HG02610 (cell line): ENCODE measurements around the gene GTF3A.
A peak's percentile ranks its signal among the peaks of the same experiment; 100 is the strongest.

ENCODE experiments used
- ATAC-seq: cut with Tn5 transposase; IDR thresholded peaks from one replicate; pipeline ENCODE4 v1.9.1; 2021; ENCODE audit warnings: mild to moderate bottlenecking, moderate library complexity; ENCODE audit not compliant: unreplicated experiment

GTF3A gene

GRCh38 chr13:27404680-27405079 is 19.7 kb upstream of the GTF3A start:
- ATAC-seq = no peak

DNA sequence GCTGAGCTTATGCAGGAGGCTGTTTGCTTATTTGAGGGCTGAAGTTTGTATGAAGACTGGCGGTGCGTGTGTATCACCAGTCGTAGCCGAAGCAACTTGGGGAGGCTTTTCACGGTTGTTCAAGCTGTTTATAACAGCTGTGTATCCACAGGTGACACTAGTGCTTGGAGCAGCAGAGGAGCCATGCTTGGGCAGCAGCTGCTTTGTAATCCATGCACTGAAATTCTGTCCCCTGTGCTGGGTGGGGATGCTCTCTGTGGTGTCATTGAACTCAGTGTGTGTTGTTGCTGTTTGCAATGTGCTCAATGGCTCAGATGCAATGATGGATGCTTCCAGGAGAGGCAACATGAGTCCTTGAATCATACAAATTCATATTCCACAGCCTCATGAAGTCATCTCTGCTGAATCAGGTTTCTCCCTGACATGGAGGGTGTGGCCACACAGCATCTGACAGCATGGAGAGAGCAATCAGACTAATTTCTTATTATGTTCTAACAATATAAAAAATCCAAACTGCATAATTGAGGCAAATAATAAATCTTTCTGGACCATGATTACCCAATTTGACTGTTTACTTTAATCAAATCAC is 18.8 kb upstream of the GTF3A start:
- no peak for ATAC-seq

DNA sequence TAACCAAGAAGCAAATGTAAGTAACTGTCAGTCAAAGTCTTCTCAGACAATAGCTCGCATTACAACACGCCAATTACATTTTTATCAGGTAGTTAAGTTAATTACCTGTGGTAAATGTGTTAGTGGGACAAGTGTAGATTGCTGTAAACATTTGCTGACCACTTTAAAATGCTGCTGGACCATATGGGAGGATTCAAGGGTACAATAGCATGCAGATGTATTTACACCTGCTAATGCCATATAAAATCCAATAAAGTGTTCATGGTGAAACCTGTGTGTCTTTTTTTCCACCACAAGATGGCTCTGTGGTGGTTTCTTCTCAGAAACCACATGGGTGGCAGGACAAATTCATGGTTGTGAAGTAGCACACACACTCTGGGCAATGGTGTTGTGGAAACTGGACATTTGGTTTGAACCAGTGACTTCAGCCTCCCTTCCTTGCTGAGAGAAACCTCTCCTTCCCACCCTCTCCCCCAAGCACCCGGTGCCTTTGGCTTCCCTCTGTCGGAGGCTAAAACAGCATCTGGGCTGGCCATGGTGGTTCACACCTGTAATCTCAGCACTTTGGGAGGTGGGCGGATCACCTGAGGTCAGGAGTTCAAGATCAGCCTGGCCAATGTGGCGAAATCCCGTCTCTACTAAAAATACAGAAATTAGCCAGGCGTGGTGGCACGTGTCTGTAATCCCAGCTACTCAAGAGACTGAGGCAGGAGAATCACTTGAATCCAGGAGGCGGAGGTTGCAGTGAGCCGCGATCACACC is 18.1 kb upstream of the GTF3A start:
- ATAC-seq = no peak

GRCh38 chr13:27408074-27408473 is 16.3 kb upstream of the GTF3A start:
- no peak for ATAC-seq

GRCh38 chr13:27409013-27409412 is 15.4 kb upstream of the GTF3A start:
- no peak for ATAC-seq

DNA sequence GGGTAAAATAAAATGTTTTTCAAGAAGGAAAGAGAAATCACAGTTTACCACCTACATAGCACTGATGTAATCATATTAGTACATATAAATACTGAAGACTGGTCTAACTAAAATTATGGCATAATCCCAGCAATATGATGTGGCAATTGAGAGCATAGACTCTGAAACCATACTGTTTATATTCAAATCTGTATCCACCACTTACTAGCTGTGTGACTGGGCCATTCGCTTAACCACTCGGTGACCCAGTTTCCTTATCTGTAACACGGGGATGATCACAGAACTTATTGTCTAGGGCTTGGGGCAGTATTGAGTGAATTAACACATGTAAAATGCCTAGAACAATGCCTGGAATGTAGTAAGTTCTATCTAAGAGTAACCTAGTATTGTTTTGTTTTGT is 13.1 kb upstream of the GTF3A start:
- ATAC-seq = no peak

GRCh38 chr13:27415116-27415515 is 9.3 kb upstream of the GTF3A start:
- no peak for ATAC-seq

- no peak for ATAC-seq
Observed at GRCh38 chr13:27419328-27419727, 5.1 kb upstream of the GTF3A start.

GRCh38 chr13:27421101-27421871 is 3.1 kb upstream of the GTF3A start:
- no peak for ATAC-seq

DNA sequence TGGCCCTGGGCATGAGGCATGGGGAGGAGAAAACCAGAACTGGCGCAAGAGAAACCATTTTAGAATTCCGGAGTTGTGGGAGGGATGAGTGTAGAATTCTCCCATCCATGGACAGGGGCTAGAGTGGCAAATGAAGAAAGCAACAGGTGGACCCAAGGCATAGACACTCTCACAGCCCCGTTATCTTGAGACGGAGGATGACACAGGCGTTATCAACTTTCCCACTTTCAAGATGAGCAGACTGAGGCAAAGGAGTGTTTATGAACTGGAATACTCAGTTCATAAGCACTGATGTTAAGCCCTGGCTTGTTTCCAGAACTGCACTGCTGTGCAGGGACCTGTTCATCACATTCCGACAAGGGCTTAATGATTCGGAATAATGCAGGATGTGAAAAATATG is 1.1 kb upstream of the GTF3A start:
- no peak for ATAC-seq

- ATAC-seq = no peak
Observed at GRCh38 chr13:27425158-27425917, 919 bp downstream of the GTF3A start.

DNA sequence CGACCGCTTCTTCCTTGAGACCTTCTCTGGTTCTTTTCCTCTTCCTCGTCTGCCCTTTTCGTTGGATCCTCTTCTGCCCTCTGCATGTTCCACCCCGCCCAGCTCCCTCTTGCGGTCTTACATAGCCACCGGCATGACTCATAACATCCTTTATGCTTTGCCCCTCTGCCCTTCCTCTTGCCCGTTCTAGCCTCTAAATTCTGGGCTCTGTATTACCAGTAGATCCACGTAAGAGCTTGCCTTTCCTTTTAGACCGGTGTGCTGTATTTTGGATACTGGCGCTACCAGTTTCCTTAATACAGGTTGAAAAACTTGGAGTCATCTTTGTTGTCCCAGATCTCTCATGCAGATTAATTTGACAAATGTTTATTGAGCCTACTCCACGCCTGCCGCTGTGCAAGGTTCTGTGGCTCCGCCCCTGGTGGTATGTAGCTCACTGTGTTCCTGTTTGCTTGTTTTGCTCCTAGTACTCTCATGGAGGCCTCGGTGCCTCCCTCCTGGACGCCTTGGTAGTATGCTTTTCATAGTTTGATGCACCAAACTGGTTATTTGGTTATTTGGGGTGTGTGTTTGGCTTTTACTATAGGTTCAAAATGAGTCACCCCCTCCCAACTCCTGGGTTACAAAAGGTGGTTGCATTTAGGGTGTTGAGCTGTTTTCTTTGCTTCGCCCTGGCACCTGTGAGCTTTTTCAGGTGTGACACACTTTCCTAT is 1.7 kb downstream of the GTF3A start:
- peak; percentile 56 for ATAC-seq

GRCh38 chr13:27427641-27428040 is 3.2 kb downstream of the GTF3A start:
- no peak for ATAC-seq

DNA sequence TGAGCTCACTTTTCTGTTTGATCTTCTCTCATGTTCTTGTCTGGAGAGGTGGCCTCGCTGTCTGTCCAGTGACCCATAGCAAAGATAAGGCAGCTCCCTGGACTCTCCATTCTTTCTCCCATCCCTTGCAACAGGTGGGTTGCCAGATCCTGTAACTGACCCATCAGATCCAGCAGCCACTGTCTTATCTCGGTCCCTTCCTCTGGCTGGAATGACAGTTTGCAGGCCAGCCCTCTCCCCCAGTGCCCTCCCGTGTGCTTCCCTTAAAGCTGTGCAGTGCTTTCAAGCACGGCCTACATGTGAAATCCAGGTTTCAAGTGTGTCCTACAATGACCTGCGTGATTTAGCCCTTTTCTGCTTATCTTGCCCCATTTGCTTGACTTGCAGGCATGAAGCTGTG is 3.7 kb downstream of the GTF3A start:
- ATAC-seq = no peak

DNA sequence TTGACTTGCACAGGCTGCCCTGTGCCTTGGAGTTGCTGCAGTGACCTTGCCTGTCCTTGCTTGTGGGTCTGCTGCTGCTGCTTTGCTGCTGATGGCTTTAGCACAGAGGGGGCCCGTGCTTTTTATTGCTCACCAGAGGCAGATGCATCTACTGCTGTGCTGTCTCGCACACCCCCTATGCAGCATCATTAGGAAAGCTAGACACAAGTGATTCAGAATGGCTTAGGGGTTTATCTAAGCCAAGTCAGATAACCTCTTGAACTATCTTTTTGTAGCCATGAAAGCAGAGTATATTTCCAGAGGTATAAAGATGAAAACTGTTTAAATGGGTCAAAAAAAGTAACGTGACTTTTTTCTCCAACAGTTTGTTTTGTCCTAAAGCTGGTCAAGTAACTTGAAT is 7.8 kb downstream of the GTF3A start:
- no peak for ATAC-seq

- ATAC-seq = no peak
Observed at GRCh38 chr13:27432611-27433210, 8.3 kb downstream of the GTF3A start.

DNA sequence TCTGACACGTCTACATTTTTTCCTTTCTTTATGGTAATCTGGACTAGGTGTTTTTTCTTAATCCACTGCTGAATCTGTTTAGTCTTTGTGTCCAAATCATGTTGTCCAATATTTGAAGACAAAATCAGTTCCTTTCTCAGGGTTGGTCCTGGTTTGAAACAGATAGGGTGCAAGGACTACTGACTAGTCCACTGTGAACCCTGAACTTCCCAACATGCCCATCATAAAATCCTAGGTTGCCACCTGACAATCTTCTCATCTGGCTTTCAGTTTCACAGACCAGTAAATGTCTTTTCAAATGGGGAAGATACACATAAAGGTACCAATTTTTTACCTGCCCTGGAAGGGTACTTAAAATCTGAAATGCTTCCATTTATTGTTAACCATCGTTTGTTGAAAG is 12.7 kb downstream of the GTF3A start:
- ATAC-seq = no peak

- ATAC-seq = no peak
Observed at GRCh38 chr13:27440408-27440807, 16.0 kb downstream of the GTF3A start.

DNA sequence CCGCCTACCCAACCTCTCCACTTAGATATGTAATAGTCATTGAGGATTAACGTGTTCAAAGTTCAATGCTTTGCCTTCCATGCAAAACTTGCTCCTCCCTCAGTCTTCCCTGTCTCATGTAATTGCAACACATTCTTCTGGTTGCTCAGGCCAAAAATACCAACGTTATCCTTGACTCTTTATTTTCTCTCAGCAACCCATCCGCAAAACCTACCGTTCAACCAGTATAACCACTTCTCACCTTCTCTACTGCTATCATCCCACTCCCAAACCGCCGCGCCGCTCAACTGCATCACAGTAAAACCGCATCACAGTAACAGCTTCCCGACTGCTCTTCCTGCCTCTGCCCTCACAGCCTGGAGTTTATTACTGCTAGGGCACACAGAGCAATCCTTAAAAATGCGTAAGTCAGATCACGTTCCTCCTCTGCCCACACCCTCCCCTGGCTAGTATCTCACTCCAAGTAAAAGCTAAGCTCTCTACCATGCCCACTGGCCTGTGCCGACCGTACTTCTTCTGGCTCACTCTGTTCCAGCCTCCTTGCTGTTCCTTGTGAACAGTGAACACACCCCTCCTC is 17.7 kb downstream of the GTF3A start:
- no peak for ATAC-seq

DNA sequence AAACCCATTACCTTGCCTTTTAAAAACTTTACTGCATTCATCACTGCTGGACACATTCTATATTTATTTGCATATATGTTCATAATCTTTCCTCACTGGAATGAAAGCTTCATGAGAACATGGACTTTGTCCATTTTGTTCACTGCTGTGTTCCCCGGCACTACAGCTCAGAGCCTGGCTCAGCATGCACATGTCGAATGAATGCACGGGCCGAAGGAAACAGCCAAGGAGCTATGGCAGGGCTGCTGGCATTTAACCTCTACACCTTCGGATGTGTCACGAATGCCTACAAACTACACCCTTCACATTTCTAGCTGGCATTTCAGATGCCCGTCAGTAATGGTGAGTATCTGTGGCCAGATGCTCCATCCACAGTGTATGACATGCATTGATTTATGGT is 18.4 kb downstream of the GTF3A start:
- no peak for ATAC-seq
